H9 (cell line): Measurements from ENCODE around the gene CDH16. TPM values are rescaled to one million over a fixed set of nuclear protein-coding genes. Genes with fewer than 3 reads are reported as not detected.

Experiments used
- DNase-seq: peaks from one replicate; pipeline ENCODE4 v3.0.0-alpha.2; 2017
- H2AFZ ChIP-seq: one replicate; pipeline ENCODE4 v1.6.1; 2013; ENCODE audit warnings: mild to moderate bottlenecking, low read length, control low read depth, moderate library complexity
- H2AK5ac ChIP-seq: 2 replicates; pipeline ENCODE4 v1.6.1; 2013; ENCODE audit warnings: low read length, control low read depth, mixed read lengths; ENCODE audit not compliant: insufficient read length
- H2BK120ac ChIP-seq: one replicate; pipeline ENCODE4 v1.6.1; 2013; ENCODE audit warnings: low read depth, mild to moderate bottlenecking, low read length, control low read depth, inconsistent platforms; ENCODE audit not compliant: poor library complexity, severe bottlenecking
- H2BK12ac ChIP-seq: 2 replicates; pipeline ENCODE4 v1.6.1; 2013; ENCODE audit warnings: low read length, control low read depth, mixed read lengths, low read depth; ENCODE audit not compliant: insufficient read length
- H2BK15ac ChIP-seq: 2 replicates; pipeline ENCODE4 v1.6.1; 2013; ENCODE audit warnings: low read depth, low read length, control low read depth
- H2BK20ac ChIP-seq: one replicate; pipeline ENCODE4 v1.6.1; 2013; ENCODE audit warnings: low read depth, mild to moderate bottlenecking, low read length, control low read depth, inconsistent platforms; ENCODE audit not compliant: poor library complexity, severe bottlenecking
- H2BK5ac ChIP-seq: 2 replicates; pipeline ENCODE4 v1.6.1; 2013; ENCODE audit warnings: low read length, control low read depth, mixed read lengths; ENCODE audit not compliant: insufficient read length
- H3K14ac ChIP-seq: 2 replicates; pipeline ENCODE4 v1.6.1; 2013; ENCODE audit warnings: low read length, control low read depth; ENCODE audit not compliant: insufficient read depth
- H3K18ac ChIP-seq: 2 replicates; pipeline ENCODE4 v1.6.1; 2013; ENCODE audit warnings: low read depth, mild to moderate bottlenecking, mixed read lengths, low read length, control low read depth; ENCODE audit not compliant: insufficient read length
- H3K23ac ChIP-seq: 2 replicates; pipeline ENCODE4 v1.6.1; 2013; ENCODE audit warnings: low read length, control low read depth, mixed read lengths, low read depth; ENCODE audit not compliant: insufficient read length
- H3K23me2 ChIP-seq: 2 replicates; pipeline ENCODE4 v1.6.1; 2013; ENCODE audit warnings: low read depth, mild to moderate bottlenecking, mixed read lengths, low read length, control low read depth; ENCODE audit not compliant: insufficient read length, poor library complexity, severe bottlenecking
- H3K27ac ChIP-seq: 2 replicates; pipeline ENCODE4 v1.5.1; 2013; ENCODE audit warnings: low read length, control low read depth, mixed read lengths, low read depth; ENCODE audit not compliant: insufficient read length
- H3K27me3 ChIP-seq: 2 replicates; pipeline ENCODE4 v1.6.1; 2013; ENCODE audit warnings: low read length, control low read depth, inconsistent platforms; ENCODE audit not compliant: insufficient read depth
- H3K4ac ChIP-seq: 2 replicates; pipeline ENCODE4 v1.6.1; 2013; ENCODE audit warnings: low read depth, mild to moderate bottlenecking, control low read depth, inconsistent platforms, low read length, moderate library complexity
- H3K4me1 ChIP-seq: 2 replicates; pipeline ENCODE4 v1.6.1; 2013; ENCODE audit warnings: low read length, control low read depth, inconsistent platforms; ENCODE audit not compliant: insufficient read depth
- H3K4me2 ChIP-seq: 2 replicates; pipeline ENCODE4 v1.6.1; 2013; ENCODE audit warnings: low read length, control low read depth, mixed read lengths; ENCODE audit not compliant: insufficient read length, insufficient read depth
- H3K56ac ChIP-seq: 2 replicates; pipeline ENCODE4 v1.6.1; 2013; ENCODE audit warnings: low read depth, mild to moderate bottlenecking, mixed read lengths, low read length, control low read depth; ENCODE audit not compliant: insufficient read length
- H3K79me1 ChIP-seq: 2 replicates; pipeline ENCODE4 v1.6.1; 2013; ENCODE audit warnings: low read depth, mild to moderate bottlenecking, moderate library complexity, low read length, control low read depth, inconsistent platforms; ENCODE audit not compliant: insufficient read depth, poor library complexity, severe bottlenecking
- H3K79me2 ChIP-seq: 2 replicates; pipeline ENCODE4 v1.6.1; 2013; ENCODE audit warnings: low read length, control low read depth, inconsistent platforms; ENCODE audit not compliant: insufficient read depth
- H3K9ac ChIP-seq: 2 replicates; pipeline ENCODE4 v1.6.1; 2013; ENCODE audit warnings: low read length, control low read depth, mixed read lengths; ENCODE audit not compliant: insufficient read length; ENCODE audit errors: extremely low read depth
- H3K9me3 ChIP-seq: one replicate; pipeline ENCODE4 v1.6.1; 2013; ENCODE audit warnings: low read depth, low read length, inconsistent platforms; ENCODE audit not compliant: control insufficient read depth
- H3T11ph ChIP-seq: one replicate; pipeline ENCODE4 v1.6.1; 2013; ENCODE audit warnings: mild to moderate bottlenecking, low read length, control low read depth, inconsistent platforms
- H4K20me1 ChIP-seq: one replicate; pipeline ENCODE4 v1.6.1; 2013; ENCODE audit not compliant: control insufficient read depth, insufficient read length, insufficient read depth
- H4K5ac ChIP-seq: 2 replicates; pipeline ENCODE4 v1.6.1; 2013; ENCODE audit warnings: low read depth, mild to moderate bottlenecking, mixed read lengths, low read length, control low read depth; ENCODE audit not compliant: insufficient read length
- H4K8ac ChIP-seq: replicated peaks from 2 replicates; pipeline ENCODE4 v1.6.1; 2013; ENCODE audit warnings: low read length, control low read depth, mixed read lengths, low read depth; ENCODE audit not compliant: insufficient read length
- H4K91ac ChIP-seq: 2 replicates; pipeline ENCODE4 v1.6.1; 2013; ENCODE audit warnings: low read depth, mild to moderate bottlenecking, moderate library complexity, mixed read lengths, low read length, control low read depth; ENCODE audit not compliant: insufficient read length
- H3K27ac Mint-ChIP-seq, 3 experiments: 2 replicates in 2 of 3; 3 replicates in 1 of 3; pipeline ENCODE4 v1.8.0; 2020 to 2021; ENCODE audit warnings: mixed read lengths in 3 of 3, mild to moderate bottlenecking in 1 of 3, moderate library complexity in 1 of 3
- H3K27me3 Mint-ChIP-seq: 2 replicates; pipeline ENCODE4 v1.8.0; 2021; ENCODE audit warnings: low read depth, mild to moderate bottlenecking, moderate library complexity, mixed read lengths
- H3K36me3 Mint-ChIP-seq, 3 experiments: 2 replicates in 2 of 3; 3 replicates in 1 of 3; pipeline ENCODE4 v1.8.0; 2020 to 2021; ENCODE audit warnings: low read depth in 3 of 3, mixed read lengths in 3 of 3; ENCODE audit not compliant: insufficient read depth in 1 of 3
- H3K4me1 Mint-ChIP-seq, 2 experiments: 2 replicates each; pipeline ENCODE4 v1.8.0; 2020; ENCODE audit warnings: mixed read lengths in 2 of 2
- H3K4me3 Mint-ChIP-seq, 2 experiments: 2 replicates in 1 of 2; 3 replicates in 1 of 2; pipeline ENCODE4 v1.8.0; 2020 to 2021; ENCODE audit warnings: mild to moderate bottlenecking in 2 of 2, mixed read lengths in 2 of 2, moderate library complexity in 1 of 2
- H3K9me3 Mint-ChIP-seq, 2 experiments: 2 replicates in 1 of 2; 3 replicates in 1 of 2; pipeline ENCODE4 v1.8.0; 2020; ENCODE audit warnings: mild to moderate bottlenecking in 2 of 2, mixed read lengths in 2 of 2, moderate library complexity in 1 of 2
- CTCF ChIP-seq: fragments of 200-600 bp; sonication (generic); conservative IDR thresholded peaks from 3 replicates; pipeline ENCODE4 v1.8.0; 2021; ENCODE audit warnings: antibody characterized with exemption, mild to moderate bottlenecking
- WGBS: extraction: QIAGEN DNeasy Blood & Tissue Kit; methylation state at CpG from one replicate; pipeline ENCODE4 v1.1.7; 2013; ENCODE audit warnings: missing lambda C conversion rate, low lambda C conversion rate, mixed read lengths; ENCODE audit not compliant: insufficient read length; ENCODE audit errors: extremely low coverage; 5-methylcytosine and 5-hydroxymethylcytosine counted together
- total RNA-seq: library from RNA; stranded (reverse); gene quantifications from 2 replicates; pipeline ENCODE4 v1.2.1, GENCODE V29; 2021

CDH16 gene
- total RNA-seq, 1 experiment from 2014 or later: not detected

GRCh38 chr16:66914541-66914940 lies 4.1 kb downstream of the CDH16 start:
- TF ChIP-seq CTCF: no peak
- Histone ChIP-seq H4K20me1 (no peaks in the 10 kb centered on the region), H3K14ac (no peak overlapping the region), H2BK120ac (no peak overlapping the region), H2BK15ac (no peak overlapping the region), H4K5ac (no peak overlapping the region), H3K23me2 (no peaks in the 10 kb centered on the region), H3K4ac (no peak overlapping the region), H3K18ac (no peak overlapping the region), H2BK12ac (no peak overlapping the region), H3K79me1 (no peaks in the 10 kb centered on the region), H2AFZ (no peak overlapping the region), H2BK5ac (no peak overlapping the region), H2BK20ac (no peak overlapping the region), H4K91ac (no peak overlapping the region), H3K9me3 (no peaks in the 10 kb centered on the region), H3K56ac (no peak overlapping the region), H3K23ac (no peak overlapping the region), H3K27ac (no peak overlapping the region), H3K4me2 (no peak overlapping the region), H3T11ph (no peak overlapping the region), H4K8ac (no peak overlapping the region), H3K79me2 (no peaks in the 10 kb centered on the region), H2AK5ac (no peak overlapping the region), H3K27me3 (no peaks in the 10 kb centered on the region), H3K9ac (no peak overlapping the region), H3K4me1 (no peaks in the 10 kb centered on the region)
- no peaks in the 10 kb centered on the region for H3K9me3 Mint-ChIP-seq
- WGBS: 100% methylated on average over 2 of the region's 7 CpGs
- H3K27me3 Mint-ChIP-seq: peaks cover 34% of the 10 kb centered on the region
- peaks cover 0 to 5% of the 10 kb centered on the region in 2 experiments; a peak in 2 of 4 replicates for H3K4me1 Mint-ChIP-seq
- H3K4me3 Mint-ChIP-seq: no peak overlapping the region
- H3K36me3 Mint-ChIP-seq: no peaks in the 10 kb centered on the region; a peak in 1 of 7 replicates
- no peak overlapping the region for H3K27ac Mint-ChIP-seq
- DNase-seq: no peak
